Endothelial cell (in vitro differentiated cells): Measurements from ENCODE around the gene COL25A1. TPM values are rescaled to one million over a fixed set of nuclear protein-coding genes. Genes with fewer than 3 reads are reported as not detected.
A peak's percentile ranks its signal among the peaks of the same experiment; 100 is the strongest.

Experiments
- DNase-seq: peaks from one replicate; pipeline ENCODE4 v3.0.0; 2021; ENCODE audit warnings: low spot score
- H3K27ac Mint-ChIP-seq: one replicate; pipeline ENCODE4 v1.8.0; 2021; ENCODE audit warnings: mixed read lengths, inconsistent platforms; ENCODE audit not compliant: unreplicated experiment
- H3K27me3 Mint-ChIP-seq: one replicate; pipeline ENCODE4 v1.8.0; 2021; ENCODE audit warnings: mild to moderate bottlenecking, moderate library complexity, mixed read lengths, inconsistent platforms; ENCODE audit not compliant: unreplicated experiment
- H3K36me3 Mint-ChIP-seq: one replicate; pipeline ENCODE4 v1.8.0; 2021; ENCODE audit warnings: mild to moderate bottlenecking, low read depth, mixed read lengths, inconsistent platforms; ENCODE audit not compliant: unreplicated experiment
- H3K4me1 Mint-ChIP-seq: one replicate; pipeline ENCODE4 v1.8.0; 2021; ENCODE audit warnings: mild to moderate bottlenecking, mixed read lengths, inconsistent platforms; ENCODE audit not compliant: unreplicated experiment
- H3K4me3 Mint-ChIP-seq: one replicate; pipeline ENCODE4 v1.8.0; 2021; ENCODE audit warnings: mild to moderate bottlenecking, mixed read lengths, inconsistent platforms; ENCODE audit not compliant: unreplicated experiment
- H3K9me3 Mint-ChIP-seq: one replicate; pipeline ENCODE4 v1.8.0; 2021; ENCODE audit warnings: mixed read lengths, inconsistent platforms; ENCODE audit not compliant: unreplicated experiment
- total RNA-seq: library from RNA; stranded (reverse); fragmentation: NEBNext Ultra II Directional; extraction: Animal tissue kit (Norgen Biotek cat#: 25700); gene quantifications from one replicate; pipeline ENCODE4 v1.2.1, GENCODE V29; 2021; ENCODE audit not compliant: unreplicated experiment
- TF ChIP-seq, protein P1 (sequence below): fragments of 200-600 bp; sonication (generic); IDR thresholded peaks from one replicate; pipeline ENCODE4 v1.5.0; 2021; ENCODE audit warnings: antibody characterized with exemption; ENCODE audit not compliant: unreplicated experiment

COL25A1 gene
- total RNA-seq, 1 donor from 2014 or later, result 22.7 TPM

DNA sequence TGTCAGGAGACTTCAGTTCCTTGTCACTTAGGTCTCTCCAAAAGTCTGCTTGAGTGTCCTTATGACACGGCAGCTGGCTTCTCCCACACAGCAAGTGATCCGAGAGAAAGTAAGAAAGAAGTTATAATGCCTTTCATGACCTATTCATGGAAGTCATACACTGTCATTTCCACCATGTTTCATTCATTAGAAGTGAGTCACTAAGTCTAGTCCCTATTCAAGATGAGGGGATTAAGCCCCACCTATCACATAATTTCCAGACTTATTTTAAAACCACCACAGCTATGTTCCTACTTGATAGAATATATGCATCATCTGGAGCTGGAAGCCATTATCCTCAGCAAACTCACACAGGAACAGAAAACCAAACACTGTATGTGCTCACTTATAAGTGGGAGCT is 25.2 kb upstream of the COL25A1 start:
- Mint-ChIP-seq H3K9me3 (peaks cover 12% of the 10 kb centered on the region), H3K27me3 (peaks cover 2% of the 10 kb centered on the region), H3K27ac (no peak overlapping the region), H3K36me3 (peaks cover 9% of the 10 kb centered on the region), H3K4me1 (no peaks in the 10 kb centered on the region), H3K4me3 (no peak overlapping the region)
- DNase-seq, result no peak
- TF ChIP-seq, protein P1, sequence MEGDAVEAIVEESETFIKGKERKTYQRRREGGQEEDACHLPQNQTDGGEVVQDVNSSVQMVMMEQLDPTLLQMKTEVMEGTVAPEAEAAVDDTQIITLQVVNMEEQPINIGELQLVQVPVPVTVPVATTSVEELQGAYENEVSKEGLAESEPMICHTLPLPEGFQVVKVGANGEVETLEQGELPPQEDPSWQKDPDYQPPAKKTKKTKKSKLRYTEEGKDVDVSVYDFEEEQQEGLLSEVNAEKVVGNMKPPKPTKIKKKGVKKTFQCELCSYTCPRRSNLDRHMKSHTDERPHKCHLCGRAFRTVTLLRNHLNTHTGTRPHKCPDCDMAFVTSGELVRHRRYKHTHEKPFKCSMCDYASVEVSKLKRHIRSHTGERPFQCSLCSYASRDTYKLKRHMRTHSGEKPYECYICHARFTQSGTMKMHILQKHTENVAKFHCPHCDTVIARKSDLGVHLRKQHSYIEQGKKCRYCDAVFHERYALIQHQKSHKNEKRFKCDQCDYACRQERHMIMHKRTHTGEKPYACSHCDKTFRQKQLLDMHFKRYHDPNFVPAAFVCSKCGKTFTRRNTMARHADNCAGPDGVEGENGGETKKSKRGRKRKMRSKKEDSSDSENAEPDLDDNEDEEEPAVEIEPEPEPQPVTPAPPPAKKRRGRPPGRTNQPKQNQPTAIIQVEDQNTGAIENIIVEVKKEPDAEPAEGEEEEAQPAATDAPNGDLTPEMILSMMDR, result no peak

DNA sequence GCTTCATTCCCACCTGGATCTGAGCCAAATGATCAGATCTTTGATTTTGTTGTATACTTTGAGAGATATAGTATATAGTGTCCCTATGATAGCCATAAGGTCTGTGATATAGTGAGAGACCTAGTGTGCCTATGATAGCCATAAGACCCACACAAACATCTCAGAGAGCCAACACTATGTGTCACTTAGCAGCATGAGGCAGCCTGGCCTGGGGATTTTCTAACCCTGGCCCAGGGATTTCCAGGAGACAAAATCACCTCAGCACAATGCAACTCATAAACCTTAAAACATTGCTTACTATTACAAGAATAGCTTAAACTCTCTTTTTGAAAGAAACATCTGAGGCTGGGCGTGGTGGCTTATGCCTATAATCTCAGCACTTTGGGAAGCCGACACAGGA is 23.2 kb upstream of the COL25A1 start:
- Mint-ChIP-seq H3K4me3 (no peak overlapping the region), H3K4me1 (no peaks in the 10 kb centered on the region), H3K9me3 (peaks cover 16% of the 10 kb centered on the region), H3K27me3 (peaks cover 2% of the 10 kb centered on the region), H3K27ac (no peak overlapping the region), H3K36me3 (peaks cover 19% of the 10 kb centered on the region)
- no peak for DNase-seq
- TF ChIP-seq, protein P1, result no peak

DNA sequence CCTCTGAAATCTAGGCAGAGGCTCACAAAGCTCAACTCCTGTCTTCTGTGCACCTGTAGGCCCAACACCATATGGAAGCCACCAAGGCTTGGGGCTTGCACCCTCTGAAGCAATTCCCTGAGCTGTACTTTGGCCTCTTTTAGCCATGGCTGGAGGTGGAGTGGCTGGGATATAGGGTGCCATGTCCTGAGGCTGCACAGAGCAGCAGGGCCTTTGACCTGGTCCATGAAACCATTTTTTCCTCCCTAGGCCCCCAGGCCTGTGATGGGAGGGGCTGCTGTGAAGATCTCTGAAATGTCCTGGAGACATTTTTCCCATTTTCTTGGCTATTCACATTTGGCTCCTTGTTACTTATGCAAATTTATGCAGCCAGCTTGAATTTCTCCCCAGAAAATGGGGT is 20.9 kb upstream of the COL25A1 start:
- no peak for DNase-seq
- Mint-ChIP-seq H3K9me3 (peaks cover 16% of the 10 kb centered on the region), H3K4me1 (no peaks in the 10 kb centered on the region), H3K27me3 (peaks cover 2% of the 10 kb centered on the region), H3K27ac (no peak overlapping the region), H3K4me3 (peak overlapping the region; percentile 32), H3K36me3 (peaks cover 19% of the 10 kb centered on the region)
- TF ChIP-seq, protein P1, result no peak

DNA sequence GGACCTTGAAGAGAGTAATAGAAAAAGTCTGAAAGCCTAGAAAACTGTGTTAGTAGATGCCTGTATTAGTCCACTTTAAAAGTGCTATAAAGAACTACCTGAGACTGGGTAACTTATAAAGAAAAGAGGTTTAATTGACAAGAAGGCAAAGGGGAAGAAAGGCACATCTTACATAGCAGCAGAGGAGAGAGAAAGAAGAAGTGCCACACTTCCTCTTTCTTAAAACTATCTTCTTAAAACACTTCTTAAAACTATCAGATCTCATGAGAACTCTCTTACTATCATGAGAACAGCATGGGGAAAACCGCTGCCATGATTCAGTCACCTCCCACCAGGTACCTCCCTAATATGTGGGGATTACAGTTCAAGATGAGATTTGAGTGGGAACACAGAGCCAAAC is 18.8 kb upstream of the COL25A1 start:
- TF ChIP-seq, protein P1, result no peak
- Mint-ChIP-seq H3K27me3 (peaks cover 2% of the 10 kb centered on the region), H3K27ac (no peak overlapping the region), H3K9me3 (peaks cover 16% of the 10 kb centered on the region), H3K36me3 (peaks cover 19% of the 10 kb centered on the region), H3K4me1 (no peaks in the 10 kb centered on the region), H3K4me3 (no peak overlapping the region)
- no peak for DNase-seq

DNA sequence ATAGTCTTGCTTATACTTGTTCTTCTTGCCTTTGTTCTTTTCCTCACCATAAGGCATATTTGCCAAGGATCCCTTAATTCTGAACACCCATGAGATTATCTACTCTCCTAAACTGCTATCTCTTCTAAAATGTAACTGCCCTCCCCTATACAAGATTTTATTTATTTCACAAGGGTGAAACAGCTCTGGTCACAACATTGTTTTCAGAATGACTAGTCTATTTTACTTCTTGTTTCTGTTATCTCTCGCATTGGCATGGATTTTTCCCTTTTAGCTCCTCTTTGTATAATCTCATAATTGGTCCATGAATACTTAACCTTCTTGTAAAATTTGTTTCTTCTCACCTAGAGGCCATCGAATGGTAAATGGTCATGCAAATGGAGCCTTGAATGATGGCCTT is 17.2 kb upstream of the COL25A1 start:
- Mint-ChIP-seq H3K36me3 (peaks cover 19% of the 10 kb centered on the region), H3K27me3 (peaks cover 2% of the 10 kb centered on the region), H3K27ac (no peak overlapping the region), H3K9me3 (peaks cover 20% of the 10 kb centered on the region), H3K4me1 (no peaks in the 10 kb centered on the region), H3K4me3 (no peak overlapping the region)
- DNase-seq, result no peak
- TF ChIP-seq, protein P1, result no peak
